Activated CD8-positive, alpha-beta T cell treated with anti-CD3 and anti-CD28 coated beads for 36 hours (primary cell): ENCODE results near the gene NNT. TPM values are rescaled to one million over a fixed set of nuclear protein-coding genes. Genes with fewer than 3 reads are reported as not detected.

Experiments used
- ATAC-seq: fragments of 200-7000 bp; cut with Tn5 transposase; one replicate; pipeline ENCODE4 v1.10.0; 2021; ENCODE audit warnings: mild to moderate bottlenecking, moderate library complexity
- CTCF ChIA-PET: fragments of 350-600 bp; sonication (Branson Sonifier 250); formaldehyde crosslinking; loops from one replicate; lab custom pipeline; 2021; ENCODE audit warnings: antibody characterized with exemption; lab: Charles Lee
- POLR2A ChIA-PET: fragments of 350-600 bp; sonication (Branson Sonifier 250); formaldehyde crosslinking; loops from one replicate; lab custom pipeline; 2021; ENCODE audit warnings: antibody characterized with exemption; lab: Charles Lee
- DNase-seq: peaks from one replicate; pipeline ENCODE4 v3.0.0-alpha.2; 2020
- H3K27ac Mint-ChIP-seq: one replicate; pipeline ENCODE4 v1.8.0; 2021; ENCODE audit warnings: mild to moderate bottlenecking, mixed read lengths
- H3K27me3 Mint-ChIP-seq: one replicate; pipeline ENCODE4 v1.8.0; 2021; ENCODE audit warnings: mixed read lengths
- H3K36me3 Mint-ChIP-seq: one replicate; pipeline ENCODE4 v1.8.0; 2021; ENCODE audit warnings: low read depth, mixed read lengths
- H3K4me1 Mint-ChIP-seq: one replicate; pipeline ENCODE4 v1.8.0; 2021; ENCODE audit warnings: low read depth, mixed read lengths
- H3K4me3 Mint-ChIP-seq: one replicate; pipeline ENCODE4 v1.8.0; 2021; ENCODE audit warnings: mild to moderate bottlenecking, moderate library complexity, mixed read lengths
- H3K9me3 Mint-ChIP-seq: one replicate; pipeline ENCODE4 v1.8.0; 2021; ENCODE audit warnings: mixed read lengths
- intact Hi-C: fragments of 100-400 bp; cut with micrococcal nuclease; formaldehyde crosslinking; loops from one replicate; pipeline ENCODE4 v1.10.0; 2022
- total RNA-seq, 2 experiments: library from RNA; stranded (reverse); gene quantifications; one replicate each; pipeline ENCODE4 v1.2.3, GENCODE V29; 2021
- TF ChIP-seq, protein P1 (sequence below): fragments of 200-600 bp; IDR thresholded peaks from one replicate; pipeline ENCODE4 v1.8.0; 2022; ENCODE audit warnings: antibody characterized with exemption, mild to moderate bottlenecking

The NNT gene
- total RNA-seq, 2 experiments from 2014 or later: 72.0 to 78.4 TPM

DNA sequence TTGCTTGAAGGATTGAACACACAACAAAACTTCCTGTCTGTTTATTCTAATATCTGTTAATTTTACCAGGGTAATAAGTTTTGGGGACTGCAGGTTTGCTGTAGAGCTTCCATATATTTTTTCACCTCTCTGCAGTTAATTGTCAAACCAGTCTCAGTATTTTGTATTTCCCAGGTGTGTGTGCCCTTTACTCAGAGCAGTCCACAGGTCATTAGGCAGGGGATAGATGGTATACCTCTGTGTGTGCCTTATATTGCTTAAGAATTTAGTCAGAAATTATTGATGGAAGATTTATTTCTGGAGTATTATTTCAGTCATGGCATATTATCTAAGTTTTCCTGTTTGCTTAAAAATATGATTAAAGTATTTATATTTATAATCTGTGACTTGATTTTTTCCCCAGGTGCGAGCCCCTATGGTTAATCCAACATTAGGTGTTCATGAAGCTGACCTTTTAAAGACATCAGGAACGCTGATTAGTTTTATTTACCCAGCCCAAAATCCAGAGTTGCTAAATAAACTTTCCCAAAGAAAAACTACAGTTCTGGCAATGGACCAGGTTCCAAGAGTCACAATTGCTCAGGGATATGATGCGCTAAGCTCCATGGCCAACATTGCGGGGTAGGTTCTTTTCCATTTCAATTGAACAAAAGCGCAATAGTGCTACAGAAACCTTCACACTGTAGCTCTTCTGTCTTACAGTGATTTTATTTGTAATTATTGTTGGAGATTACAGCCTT is 12.6 kb downstream of the NNT start:
- Mint-ChIP-seq H3K4me1 (no peaks in the 10 kb centered on the region), H3K4me3 (no peak overlapping the region), H3K9me3 (no peaks in the 10 kb centered on the region), H3K27me3 (no peaks in the 10 kb centered on the region), H3K27ac (no peak overlapping the region), H3K36me3 (peaks cover 30% of the 10 kb centered on the region)
- DNase-seq: no peak
- POLR2A ChIA-PET: interaction anchor here (1.3 kb wide), 1 partner anchor 13 kb away, joined by 3 read pairs; no protein-coding TSS in a partner anchor
- no peak for ATAC-seq
- TF ChIP-seq, protein P1, sequence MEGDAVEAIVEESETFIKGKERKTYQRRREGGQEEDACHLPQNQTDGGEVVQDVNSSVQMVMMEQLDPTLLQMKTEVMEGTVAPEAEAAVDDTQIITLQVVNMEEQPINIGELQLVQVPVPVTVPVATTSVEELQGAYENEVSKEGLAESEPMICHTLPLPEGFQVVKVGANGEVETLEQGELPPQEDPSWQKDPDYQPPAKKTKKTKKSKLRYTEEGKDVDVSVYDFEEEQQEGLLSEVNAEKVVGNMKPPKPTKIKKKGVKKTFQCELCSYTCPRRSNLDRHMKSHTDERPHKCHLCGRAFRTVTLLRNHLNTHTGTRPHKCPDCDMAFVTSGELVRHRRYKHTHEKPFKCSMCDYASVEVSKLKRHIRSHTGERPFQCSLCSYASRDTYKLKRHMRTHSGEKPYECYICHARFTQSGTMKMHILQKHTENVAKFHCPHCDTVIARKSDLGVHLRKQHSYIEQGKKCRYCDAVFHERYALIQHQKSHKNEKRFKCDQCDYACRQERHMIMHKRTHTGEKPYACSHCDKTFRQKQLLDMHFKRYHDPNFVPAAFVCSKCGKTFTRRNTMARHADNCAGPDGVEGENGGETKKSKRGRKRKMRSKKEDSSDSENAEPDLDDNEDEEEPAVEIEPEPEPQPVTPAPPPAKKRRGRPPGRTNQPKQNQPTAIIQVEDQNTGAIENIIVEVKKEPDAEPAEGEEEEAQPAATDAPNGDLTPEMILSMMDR: no peak
- intact Hi-C loops: no loop called here
- CTCF ChIA-PET: interaction anchor here (0.7 to 2.9 kb wide), 3 partner anchors 13 to 131 kb away, joined by 3 to 29 read pairs (median 3); partner anchors contain the start of gene NNT

DNA sequence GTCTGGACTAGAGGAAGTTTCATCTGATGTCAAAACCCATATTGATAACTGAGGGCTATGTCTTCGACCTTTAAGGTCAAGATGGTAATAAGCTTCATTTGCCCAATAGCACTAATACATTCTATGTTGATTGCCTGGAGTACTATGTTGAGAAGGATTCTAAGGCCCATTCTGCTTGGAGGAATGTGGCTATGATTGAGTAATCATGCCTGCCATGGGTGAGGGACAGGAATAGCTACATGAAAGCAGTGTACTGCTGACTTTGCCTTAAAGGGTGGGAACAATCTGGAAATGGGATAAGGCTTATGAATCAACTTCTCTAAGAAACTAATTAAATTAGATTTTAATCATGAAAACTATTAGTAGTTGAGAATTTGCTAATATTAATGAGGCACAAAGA is 13.6 kb downstream of the NNT start:
- intact Hi-C loops: no loop called here
- no peaks in the 10 kb centered on the region for H3K27me3 Mint-ChIP-seq
- H3K36me3 Mint-ChIP-seq: peaks cover 33% of the 10 kb centered on the region
- TF ChIP-seq, protein P1: no peak
- H3K27ac Mint-ChIP-seq: no peak overlapping the region
- ATAC-seq (no peak), DNase-seq (no peak)
- no peak overlapping the region for H3K4me3 Mint-ChIP-seq
- no peaks in the 10 kb centered on the region for H3K9me3 Mint-ChIP-seq
- ChIA-PET CTCF (interaction anchor here (0.7 to 2.9 kb wide), 3 partner anchors 12 to 132 kb away, joined by 3 to 29 read pairs (median 3); no protein-coding TSS in a partner anchor), POLR2A (interaction anchor here (1.3 kb wide), 1 partner anchor 14 kb away, joined by 3 read pairs; the partner anchor contains the start of gene NNT)
- H3K4me1 Mint-ChIP-seq: no peaks in the 10 kb centered on the region

DNA sequence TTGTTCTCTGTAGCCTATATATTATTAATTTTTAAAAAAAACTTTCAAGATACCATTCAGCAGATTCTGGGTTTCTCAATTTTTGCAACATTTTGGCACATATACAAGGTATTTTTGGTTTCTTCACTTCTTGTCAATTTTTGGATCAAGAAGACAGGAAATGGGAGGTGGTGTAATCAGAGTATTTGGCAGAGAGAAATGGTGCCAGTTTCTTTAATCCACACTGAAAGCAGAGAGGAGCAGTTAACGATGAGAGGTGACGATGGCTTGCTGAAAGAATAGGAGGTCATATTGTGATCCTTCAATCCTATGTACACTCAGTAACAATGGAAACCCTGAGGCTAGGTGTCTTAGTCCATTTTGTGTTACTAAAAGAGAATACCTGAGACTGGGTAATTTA is 16.4 kb downstream of the NNT start:
- Mint-ChIP-seq H3K27me3 (no peaks in the 10 kb centered on the region), H3K4me3 (no peak overlapping the region), H3K9me3 (no peaks in the 10 kb centered on the region), H3K4me1 (no peaks in the 10 kb centered on the region), H3K27ac (no peak overlapping the region), H3K36me3 (peaks cover 32% of the 10 kb centered on the region)
- TF ChIP-seq, protein P1: no peak
- POLR2A ChIA-PET: interaction anchor here (1.2 kb wide), 1 partner anchor 8 kb away, joined by 3 read pairs; no protein-coding TSS in a partner anchor
- CTCF ChIA-PET: interaction anchor here (4.4 kb wide), 1 partner anchor 12 kb away, joined by 41 read pairs; no protein-coding TSS in a partner anchor
- ATAC-seq (no peak), DNase-seq (no peak)
- intact Hi-C loops: no loop called here

DNA sequence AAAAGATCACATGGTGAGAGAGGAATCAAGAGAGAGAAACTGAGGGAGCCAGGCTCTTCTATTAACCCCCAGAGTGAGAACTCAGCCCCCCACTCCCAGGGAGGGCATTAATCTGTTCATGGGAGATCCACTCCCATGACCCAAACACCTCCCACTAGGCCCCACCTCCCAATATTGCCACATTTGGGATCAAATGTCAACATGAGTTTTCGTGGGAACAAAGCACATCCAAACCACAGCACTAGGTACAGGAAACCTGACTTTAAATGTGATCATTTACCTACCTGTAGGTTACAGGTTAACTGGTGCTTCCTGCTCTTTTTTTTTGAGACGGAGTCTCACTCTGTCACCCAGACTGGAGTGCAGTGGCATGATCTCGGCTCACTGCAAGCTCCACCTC is 16.9 kb downstream of the NNT start:
- no peaks in the 10 kb centered on the region for H3K27me3 Mint-ChIP-seq
- CTCF ChIA-PET: interaction anchor here (4.4 kb wide), 1 partner anchor 12 kb away, joined by 41 read pairs; no protein-coding TSS in a partner anchor
- H3K27ac Mint-ChIP-seq: no peak overlapping the region

More for the DNA sequence above, 16.9 kb downstream of the NNT start:
- DNase-seq (no peak), ATAC-seq (no peak)
- Mint-ChIP-seq H3K4me1 (peaks cover under 1% of the 10 kb centered on the region), H3K36me3 (peaks cover 31% of the 10 kb centered on the region), H3K9me3 (no peaks in the 10 kb centered on the region), H3K4me3 (no peak overlapping the region)
- intact Hi-C loops: no loop called here
- TF ChIP-seq, protein P1: no peak
- POLR2A ChIA-PET: interaction anchor here (1.2 kb wide), 1 partner anchor 8 kb away, joined by 3 read pairs; no protein-coding TSS in a partner anchor
